ENCODE measurements around the gene GRB10. TPM values are rescaled to one million over a fixed set of nuclear protein-coding genes. Genes with fewer than 3 reads are reported as not detected.

The GRB10 gene
- total and polyA plus RNA-seq, 3 donors from 2014 or later, result 54.0 to 81.9 (median 57.7) TPM

- Histone ChIP-seq H3K36me3 (ENCODE audit: low read depth, missing control alignments) (no peaks in the 10 kb centered on the region), H3K27me3 (no peaks in the 10 kb centered on the region), H3K4me3 (no peak overlapping the region), H3K27ac (no peak overlapping the region), H3K4me1 (no peaks in the 10 kb centered on the region), H3K9me3 (no peaks in the 10 kb centered on the region)
- intact Hi-C loops (cut with DNase I; ENCODE audit: low total_unique reads), result no loop called here
- 73 to 90% methylated on average over 11 of the region's 11 CpGs for WGBS, 2 donors
- DNase-seq, result no peak
- TF ChIP-seq CTCF (IDR thresholded peaks at IDR 0.05), result no peak
- no peak for TF ChIP-seq POLR2A (IDR thresholded peaks at IDR 0.05)
Measured at GRCh38 chr7:50620433-50620832, 162.3 kb downstream of the GRB10 start.

- 93 to 94% methylated on average over 14 of the region's 14 CpGs for WGBS, 2 donors
- Histone ChIP-seq H3K36me3 (ENCODE audit: low read depth, missing control alignments) (no peaks in the 10 kb centered on the region), H3K9me3 (no peaks in the 10 kb centered on the region), H3K27me3 (no peaks in the 10 kb centered on the region), H3K4me1 (no peaks in the 10 kb centered on the region), H3K4me3 (no peak overlapping the region), H3K27ac (no peak overlapping the region)
- TF ChIP-seq POLR2A (IDR thresholded peaks at IDR 0.05), result no peak
- TF ChIP-seq CTCF (IDR thresholded peaks at IDR 0.05), result no peak
- no peak for DNase-seq
- intact Hi-C loops (cut with DNase I; ENCODE audit: low total_unique reads), result no loop called here
Measured at GRCh38 chr7:50619684-50620083, 163.0 kb downstream of the GRB10 start.

GRCh38 chr7:50618281-50618680, 164.4 kb downstream of the GRB10 start:
- intact Hi-C loops (cut with DNase I; ENCODE audit: low total_unique reads), result no loop called here
- no peaks in the 10 kb centered on the region for H3K36me3 ChIP-seq (ENCODE audit: low read depth, missing control alignments)
- 95 to 99% methylated on average over 5 of the region's 5 CpGs for WGBS, 2 donors
- H3K9me3 ChIP-seq, result no peaks in the 10 kb centered on the region
- no peak overlapping the region for H3K27ac ChIP-seq
- H3K27me3 ChIP-seq, result no peaks in the 10 kb centered on the region
- DNase-seq, result no peak
- H3K4me3 ChIP-seq, result no peak overlapping the region
- TF ChIP-seq POLR2A (IDR thresholded peaks at IDR 0.05) (no peak), CTCF (IDR thresholded peaks at IDR 0.05) (no peak)
- H3K4me1 ChIP-seq, result peaks cover 11% of the 10 kb centered on the region

- no peak for TF ChIP-seq CTCF (IDR thresholded peaks at IDR 0.05)
- Histone ChIP-seq H3K4me1 (peaks cover 11% of the 10 kb centered on the region), H3K9me3 (no peaks in the 10 kb centered on the region), H3K27ac (no peak overlapping the region), H3K27me3 (no peaks in the 10 kb centered on the region), H3K36me3 (ENCODE audit: low read depth, missing control alignments) (no peaks in the 10 kb centered on the region), H3K4me3 (no peak overlapping the region)
- DNase-seq, result no peak
- intact Hi-C loops (cut with DNase I; ENCODE audit: low total_unique reads), result no loop called here
- WGBS, 2 donors, result 89 to 98% methylated on average over 5 of the region's 5 CpGs
Measured at GRCh38 chr7:50615519-50616080, 167.1 kb downstream of the GRB10 start.

All from testis (tissue), 3 donors.